NK-92 (cell line): ENCODE data around the gene TMEM238.
"Not testable (repeated sequence)": the region's sequence is repeated elsewhere in the genome, so short reads cannot be mapped to it uniquely, and the experiment has no call there.

ENCODE experiments used
- DNase-seq: peaks from one replicate; lab custom pipeline; 2025; ENCODE audit not compliant: unreplicated experiment; lab: John Stamatoyannopoulos, UW

Gene TMEM238

GRCh38 chr19:55384131-55384919, at the start of gene TMEM238:
Gene TMEM238, minus strand, starts transcription at chr19:55384292. Its CDS starts 33 bp downstream, at chr19:55384259.
- DNase-seq = no peak

GRCh38 chr19:55433292-55433691, 49.2 kb upstream of the TMEM238 start:
- DNase-seq = no peak

- no peak for DNase-seq
Observed at GRCh38 chr19:55432241-55432959, 48.3 kb upstream of the TMEM238 start.

- no peak for DNase-seq
Observed at GRCh38 chr19:55431183-55431582, 47.1 kb upstream of the TMEM238 start.

- no peak for DNase-seq
Observed at GRCh38 chr19:55426042-55426441, 42.0 kb upstream of the TMEM238 start.

- DNase-seq = no peak
Observed at GRCh38 chr19:55424518-55424917, 40.4 kb upstream of the TMEM238 start.

- DNase-seq = no peak
Observed at GRCh38 chr19:55423225-55424005, 39.3 kb upstream of the TMEM238 start.

GRCh38 chr19:55421281-55421680, 37.2 kb upstream of the TMEM238 start:
- not testable (repeated sequence) for DNase-seq

GRCh38 chr19:55419624-55420236, 35.6 kb upstream of the TMEM238 start:
- no peak for DNase-seq

- no peak for DNase-seq
Observed at GRCh38 chr19:55419103-55419502, 35.0 kb upstream of the TMEM238 start.

- no peak for DNase-seq
Observed at GRCh38 chr19:55418185-55418584, 34.1 kb upstream of the TMEM238 start.

GRCh38 chr19:55410168-55410567, 26.1 kb upstream of the TMEM238 start:
- DNase-seq = no peak

GRCh38 chr19:55409179-55409578, 25.1 kb upstream of the TMEM238 start:
- not testable (repeated sequence) for DNase-seq

GRCh38 chr19:55408533-55408872, 24.4 kb upstream of the TMEM238 start:
- no peak for DNase-seq

- peak; percentile 91 for DNase-seq
Observed at GRCh38 chr19:55407800-55408532, 23.9 kb upstream of the TMEM238 start.

GRCh38 chr19:55407550-55407799, 23.4 kb upstream of the TMEM238 start, which contains the start of gene UBE2S:
Gene UBE2S, minus strand, starts transcription at chr19:55407788. Its CDS starts 199 bp downstream, at chr19:55407589.
- DNase-seq = not testable (repeated sequence)

- no peak for DNase-seq
Observed at GRCh38 chr19:55406826-55407549, 22.9 kb upstream of the TMEM238 start.

- no peak for DNase-seq
Observed at GRCh38 chr19:55406091-55406825, 22.2 kb upstream of the TMEM238 start.

GRCh38 chr19:55405638-55406037, 21.5 kb upstream of the TMEM238 start:
- no peak for DNase-seq
